Stimulated activated naive B cell treated with anti-CD40 and anti-IgM and Interleukin-4, amounts not matched to agents 10 μg/mL and 1 μg/mL and 100 μg/mL, for 72 hours (primary cell): ENCODE results near the gene TMEM18.
A peak's percentile ranks its signal among the peaks of the same experiment; 100 is the strongest.

Experiments used
- ATAC-seq, 2 donors: fragments of 150-1000 bp; cut with Tn5 transposase; replicated peaks; 2 replicates each; pipeline ENCODE4 v1.10.0; 2021; ENCODE audit warnings: moderate library complexity in 1 of 2
- DNase-seq: peaks from one replicate; pipeline ENCODE4 v3.0.0; 2021
- H3K27ac Mint-ChIP-seq: one replicate; pipeline ENCODE4 v1.8.0; 2022; ENCODE audit warnings: mild to moderate bottlenecking, mixed read lengths
- H3K27me3 Mint-ChIP-seq, 2 donors: one replicate each; pipeline ENCODE4 v1.8.0; 2022; ENCODE audit warnings: mixed read lengths in 2 of 2
- H3K36me3 Mint-ChIP-seq, 2 donors: one replicate each; pipeline ENCODE4 v1.8.0; 2022; ENCODE audit warnings: mixed read lengths in 2 of 2, mild to moderate bottlenecking in 1 of 2
- H3K4me1 Mint-ChIP-seq, 2 donors: one replicate each; pipeline ENCODE4 v1.8.0; 2022; ENCODE audit warnings: mixed read lengths in 2 of 2, mild to moderate bottlenecking in 1 of 2
- H3K4me3 Mint-ChIP-seq, 2 donors: one replicate each; pipeline ENCODE4 v1.8.0; 2022; ENCODE audit warnings: mild to moderate bottlenecking in 2 of 2, mixed read lengths in 2 of 2, moderate library complexity in 1 of 2
- H3K9me3 Mint-ChIP-seq, 2 donors: one replicate each; pipeline ENCODE4 v1.8.0; 2022; ENCODE audit warnings: mixed read lengths in 2 of 2, mild to moderate bottlenecking in 1 of 2

Gene TMEM18

GRCh38 chr2:648476-649424 is 28.5 kb downstream of the TMEM18 start:
- Mint-ChIP-seq H3K27ac (no peak overlapping the region), H3K4me3 (no peak overlapping the region), H3K36me3 (no peaks in the 10 kb centered on the region), H3K9me3 (no peaks in the 10 kb centered on the region), H3K27me3 (peaks cover 22 to 25% of the 10 kb centered on the region in 2 donors), H3K4me1 (no peaks in the 10 kb centered on the region)
- ATAC-seq, result no peak
- DNase-seq, result no peak

- ATAC-seq (no peak), DNase-seq (no peak)
- Mint-ChIP-seq H3K36me3 (no peaks in the 10 kb centered on the region), H3K27me3 (peaks cover 22 to 33% of the 10 kb centered on the region in 2 donors), H3K4me1 (no peaks in the 10 kb centered on the region), H3K4me3 (no peak overlapping the region), H3K27ac (no peak overlapping the region), H3K9me3 (no peaks in the 10 kb centered on the region)
These were observed 29.4 kb downstream of the TMEM18 start for GRCh38 chr2:647691-648231.

- Mint-ChIP-seq H3K36me3 (no peaks in the 10 kb centered on the region), H3K4me3 (no peak overlapping the region)
- DNase-seq, result no peak
These were observed 30.1 kb downstream of the TMEM18 start for GRCh38 chr2:647003-647560.

GRCh38 chr2:644871-645270 is 32.3 kb downstream of the TMEM18 start:
- H3K27ac Mint-ChIP-seq, result no peak overlapping the region
- peaks cover 22 to 39% of the 10 kb centered on the region in 2 donors for H3K27me3 Mint-ChIP-seq
- no peak overlapping the region for H3K4me3 Mint-ChIP-seq
- no peaks in the 10 kb centered on the region for H3K36me3 Mint-ChIP-seq
- no peaks in the 10 kb centered on the region for H3K9me3 Mint-ChIP-seq
- H3K4me1 Mint-ChIP-seq, result no peaks in the 10 kb centered on the region
- no peak for ATAC-seq
- DNase-seq, result no peak

More at GRCh38 chr2:647003-647560, 30.1 kb downstream of the TMEM18 start:
- Mint-ChIP-seq H3K9me3 (no peaks in the 10 kb centered on the region), H3K27me3 (peaks cover 22 to 33% of the 10 kb centered on the region in 2 donors), H3K4me1 (no peaks in the 10 kb centered on the region), H3K27ac (no peak overlapping the region)
- no peak for ATAC-seq

GRCh38 chr2:643761-644160 is 33.4 kb downstream of the TMEM18 start:
- Mint-ChIP-seq H3K4me3 (no peak overlapping the region), H3K27ac (no peak overlapping the region), H3K9me3 (no peaks in the 10 kb centered on the region), H3K27me3 (peaks cover 18 to 39% of the 10 kb centered on the region in 2 donors), H3K36me3 (no peaks in the 10 kb centered on the region), H3K4me1 (no peaks in the 10 kb centered on the region)
- no peak for DNase-seq
- ATAC-seq, result no peak

DNA sequence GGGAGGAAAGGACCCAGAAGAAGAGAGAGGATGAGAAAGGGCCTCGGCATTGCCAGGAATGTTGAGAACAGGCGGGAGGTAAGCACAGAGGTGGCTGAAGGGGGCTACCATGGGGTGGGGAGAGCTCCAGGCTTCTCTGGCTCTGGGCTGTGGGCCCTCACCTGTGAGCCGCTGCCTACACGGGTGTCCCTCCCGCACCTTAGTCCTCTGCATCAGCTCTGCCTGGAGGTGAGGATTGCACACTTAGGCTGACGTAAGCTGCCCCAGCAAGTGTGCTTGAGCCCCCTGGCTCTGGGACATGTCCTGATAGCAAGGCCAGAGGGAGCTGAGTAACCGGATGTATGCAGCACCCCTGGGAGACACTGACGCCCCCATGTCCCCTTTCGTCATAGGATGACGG is 33.9 kb downstream of the TMEM18 start:
- H3K27ac Mint-ChIP-seq, result no peak overlapping the region
- no peaks in the 10 kb centered on the region for H3K36me3 Mint-ChIP-seq
- H3K27me3 Mint-ChIP-seq, result peaks cover 18 to 39% of the 10 kb centered on the region in 2 donors
- no peak overlapping the region for H3K4me3 Mint-ChIP-seq
- H3K4me1 Mint-ChIP-seq, result no peaks in the 10 kb centered on the region
- no peak for DNase-seq
- ATAC-seq, result no peak
- H3K9me3 Mint-ChIP-seq, result no peaks in the 10 kb centered on the region

DNA sequence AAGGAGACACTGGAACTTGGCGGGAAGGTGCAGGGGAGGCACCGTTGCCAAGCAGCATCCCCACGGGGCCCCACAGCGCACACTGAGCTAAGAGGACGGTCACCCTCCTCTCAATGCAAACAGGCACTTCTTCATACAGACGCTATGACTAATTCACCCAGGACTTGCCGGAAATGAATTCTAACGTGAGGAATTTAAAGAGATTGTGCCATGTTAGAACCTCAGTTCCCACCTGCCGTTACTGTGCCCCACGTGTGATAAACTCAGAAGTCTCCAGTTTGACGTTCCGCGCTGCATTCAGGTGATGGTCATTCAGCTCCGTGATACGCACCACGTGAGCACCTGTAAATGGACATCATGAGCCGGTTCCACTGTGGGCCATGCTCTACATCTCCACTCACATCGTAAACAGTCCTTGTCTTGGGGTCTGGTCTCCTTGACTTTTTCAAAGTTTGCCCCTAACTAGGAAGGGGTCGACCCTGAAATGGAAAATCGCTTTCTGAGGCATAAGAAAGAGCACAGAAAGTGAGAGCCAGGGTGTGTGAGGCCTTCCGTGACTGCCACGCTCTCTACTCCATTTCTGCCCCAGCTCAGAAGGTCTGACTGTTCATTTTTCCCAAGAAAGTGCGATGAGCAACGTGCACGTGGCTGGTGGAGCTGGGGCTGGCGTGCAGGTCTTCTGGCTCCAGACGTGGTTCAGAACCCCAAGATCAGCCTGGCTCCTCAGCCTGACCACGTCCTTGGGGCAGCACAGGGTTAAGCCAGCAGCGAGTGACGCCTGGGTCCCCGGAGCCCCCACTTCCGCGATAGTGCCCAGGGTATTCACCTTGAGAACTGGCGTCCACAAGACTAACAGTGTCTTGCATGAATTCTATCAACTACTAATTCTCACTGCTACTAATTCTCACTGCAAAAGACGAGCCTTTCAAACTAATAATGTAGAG is 35.1 kb downstream of the TMEM18 start:
- ATAC-seq, result no peak
- H3K36me3 Mint-ChIP-seq, result no peaks in the 10 kb centered on the region
- H3K4me1 Mint-ChIP-seq, result peaks cover 0 to under 1% of the 10 kb centered on the region in 2 donors
- no peak overlapping the region for H3K4me3 Mint-ChIP-seq
- no peak overlapping the region for H3K27ac Mint-ChIP-seq
- no peak for DNase-seq
- H3K27me3 Mint-ChIP-seq, result peaks cover 18 to 35% of the 10 kb centered on the region in 2 donors
- no peaks in the 10 kb centered on the region for H3K9me3 Mint-ChIP-seq

DNA sequence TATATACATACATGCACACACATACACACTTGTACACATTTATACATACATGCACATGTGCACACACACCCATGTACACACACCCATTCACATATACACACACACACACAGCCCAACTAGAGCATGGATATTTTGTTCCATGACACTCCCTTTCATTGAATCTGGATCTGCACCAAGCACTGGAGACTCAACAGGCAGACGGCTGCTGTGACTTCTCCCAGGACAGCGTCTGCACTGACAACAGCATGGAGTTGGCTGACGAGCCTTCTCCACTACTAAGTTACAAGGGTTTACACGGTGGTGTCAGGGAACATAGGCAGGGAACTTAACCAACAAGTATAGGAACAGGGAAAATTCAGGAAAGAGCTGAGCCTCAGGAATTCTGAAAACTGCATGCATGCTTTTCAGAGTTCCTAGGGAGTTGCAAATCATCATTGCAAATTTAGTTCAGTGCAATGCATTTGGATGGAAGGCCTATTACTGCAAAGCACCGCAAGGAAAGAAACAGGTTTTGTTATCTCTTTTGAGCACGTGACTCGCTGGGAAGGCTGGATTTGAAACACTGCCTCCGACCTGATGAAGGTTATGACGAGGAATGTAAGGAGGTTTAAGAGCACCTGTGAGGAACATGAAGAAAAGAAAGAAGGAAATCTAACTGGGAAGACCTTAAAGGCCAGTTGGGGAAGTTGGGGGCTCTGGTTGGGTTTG is 35.9 kb downstream of the TMEM18 start:
- peaks cover 2 to 8% of the 10 kb centered on the region in 2 donors for H3K4me1 Mint-ChIP-seq
- no peaks in the 10 kb centered on the region for H3K36me3 Mint-ChIP-seq
- DNase-seq, result no peak
- no peak for ATAC-seq
- peaks cover 14 to 27% of the 10 kb centered on the region in 2 donors for H3K27me3 Mint-ChIP-seq
- no peaks in the 10 kb centered on the region for H3K9me3 Mint-ChIP-seq
- no peak overlapping the region for H3K4me3 Mint-ChIP-seq
- no peak overlapping the region for H3K27ac Mint-ChIP-seq

GRCh38 chr2:639703-640102 is 37.5 kb downstream of the TMEM18 start:
- H3K4me3 Mint-ChIP-seq, result no peak overlapping the region
- H3K27me3 Mint-ChIP-seq, result peaks cover 13 to 22% of the 10 kb centered on the region in 2 donors
- DNase-seq (no peak), ATAC-seq (no peak)
- peaks cover 2 to 8% of the 10 kb centered on the region in 2 donors for H3K4me1 Mint-ChIP-seq
- no peaks in the 10 kb centered on the region for H3K9me3 Mint-ChIP-seq
- H3K36me3 Mint-ChIP-seq, result no peaks in the 10 kb centered on the region
- no peak overlapping the region for H3K27ac Mint-ChIP-seq

- H3K4me3 Mint-ChIP-seq, result no peak overlapping the region
- no peak overlapping the region for H3K27ac Mint-ChIP-seq
- H3K4me1 Mint-ChIP-seq, result peaks cover 2 to 8% of the 10 kb centered on the region in 2 donors
- ATAC-seq, result no peak
- no peak for DNase-seq
- H3K9me3 Mint-ChIP-seq, result peaks cover 0 to 1% of the 10 kb centered on the region in 2 donors
- H3K36me3 Mint-ChIP-seq, result no peaks in the 10 kb centered on the region
- peaks cover 7 to 15% of the 10 kb centered on the region in 2 donors for H3K27me3 Mint-ChIP-seq
These were observed 39.4 kb downstream of the TMEM18 start for GRCh38 chr2:637804-638203.

- ATAC-seq, result no peak
- no peak overlapping the region for H3K4me3 Mint-ChIP-seq
- no peak for DNase-seq
- peaks cover 2 to 8% of the 10 kb centered on the region in 2 donors for H3K4me1 Mint-ChIP-seq
- H3K27ac Mint-ChIP-seq, result no peak overlapping the region
- peaks cover 0 to 1% of the 10 kb centered on the region in 2 donors for H3K9me3 Mint-ChIP-seq
- H3K27me3 Mint-ChIP-seq, result peaks cover 7 to 17% of the 10 kb centered on the region in 2 donors
- no peaks in the 10 kb centered on the region for H3K36me3 Mint-ChIP-seq
These were observed 39.8 kb downstream of the TMEM18 start for GRCh38 chr2:637406-637776.

GRCh38 chr2:636641-637405 is 40.4 kb downstream of the TMEM18 start:
- no peaks in the 10 kb centered on the region for H3K36me3 Mint-ChIP-seq
- peak overlapping the region; percentile 88 to 93 for H3K4me3 Mint-ChIP-seq
- peaks cover 2 to 8% of the 10 kb centered on the region in 2 donors for H3K4me1 Mint-ChIP-seq
- peaks cover 0 to 1% of the 10 kb centered on the region in 2 donors for H3K9me3 Mint-ChIP-seq
- DNase-seq (peak; percentile 25), ATAC-seq (peak; percentile 85 to 88)
- H3K27ac Mint-ChIP-seq, result peak overlapping the region; percentile 89
- peaks cover 7 to 17% of the 10 kb centered on the region in 2 donors for H3K27me3 Mint-ChIP-seq
